GM21381 (cell line): Measurements from ENCODE around the gene ANKIB1.
"Not testable (repeated sequence)": the region's sequence is repeated elsewhere in the genome, so short reads cannot be mapped to it uniquely, and the experiment has no call there.

Source experiments
- ATAC-seq: cut with Tn5 transposase; IDR thresholded peaks from one replicate; pipeline ENCODE4 v1.9.1; 2021; ENCODE audit warnings: mild to moderate bottlenecking, moderate library complexity; ENCODE audit not compliant: unreplicated experiment

The ANKIB1 gene

DNA sequence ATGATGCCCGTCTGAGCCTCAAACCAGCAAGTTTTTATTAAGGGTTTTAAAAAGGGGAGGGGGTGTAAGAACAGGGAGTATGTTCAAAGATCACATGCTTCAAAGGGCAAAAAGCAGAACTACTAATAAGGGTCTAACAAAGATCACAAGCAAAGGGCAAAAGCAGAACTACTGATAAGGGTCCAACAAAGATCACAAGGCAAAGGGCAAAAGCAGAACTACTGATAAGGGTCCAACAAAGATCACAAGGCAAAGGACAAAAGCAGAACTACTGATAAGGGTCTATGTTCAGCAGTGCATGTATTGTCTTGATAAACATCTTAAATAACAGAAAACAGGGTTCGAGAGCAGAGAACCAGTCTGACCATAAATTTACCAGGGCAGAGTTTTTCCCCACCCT, 196.9 kb downstream of the ANKIB1 start:
- ATAC-seq, result not testable (repeated sequence)

DNA sequence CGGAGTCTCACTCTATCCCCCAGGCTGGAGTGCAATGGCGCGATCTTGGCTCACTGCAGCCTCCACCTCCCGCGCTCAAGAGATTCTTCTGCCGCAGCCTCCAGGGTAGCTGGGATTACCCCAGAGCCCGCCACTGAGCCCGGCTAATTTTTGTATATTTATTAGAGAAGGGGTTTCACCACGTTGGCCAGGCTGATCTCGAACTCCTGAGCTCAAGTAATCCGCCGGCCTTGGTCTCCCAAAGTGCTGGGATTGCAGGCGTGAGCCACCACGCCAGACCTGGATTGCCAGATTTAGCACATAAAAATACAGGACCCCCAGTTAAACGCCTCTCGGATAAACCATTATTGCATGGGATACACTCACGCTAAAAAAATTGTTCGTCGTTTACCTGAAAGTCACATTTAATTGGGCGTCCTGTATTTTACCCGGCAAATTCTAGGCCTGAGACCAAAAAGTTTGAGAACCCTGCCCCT, 201.1 kb downstream of the ANKIB1 start:
- no peak for ATAC-seq

DNA sequence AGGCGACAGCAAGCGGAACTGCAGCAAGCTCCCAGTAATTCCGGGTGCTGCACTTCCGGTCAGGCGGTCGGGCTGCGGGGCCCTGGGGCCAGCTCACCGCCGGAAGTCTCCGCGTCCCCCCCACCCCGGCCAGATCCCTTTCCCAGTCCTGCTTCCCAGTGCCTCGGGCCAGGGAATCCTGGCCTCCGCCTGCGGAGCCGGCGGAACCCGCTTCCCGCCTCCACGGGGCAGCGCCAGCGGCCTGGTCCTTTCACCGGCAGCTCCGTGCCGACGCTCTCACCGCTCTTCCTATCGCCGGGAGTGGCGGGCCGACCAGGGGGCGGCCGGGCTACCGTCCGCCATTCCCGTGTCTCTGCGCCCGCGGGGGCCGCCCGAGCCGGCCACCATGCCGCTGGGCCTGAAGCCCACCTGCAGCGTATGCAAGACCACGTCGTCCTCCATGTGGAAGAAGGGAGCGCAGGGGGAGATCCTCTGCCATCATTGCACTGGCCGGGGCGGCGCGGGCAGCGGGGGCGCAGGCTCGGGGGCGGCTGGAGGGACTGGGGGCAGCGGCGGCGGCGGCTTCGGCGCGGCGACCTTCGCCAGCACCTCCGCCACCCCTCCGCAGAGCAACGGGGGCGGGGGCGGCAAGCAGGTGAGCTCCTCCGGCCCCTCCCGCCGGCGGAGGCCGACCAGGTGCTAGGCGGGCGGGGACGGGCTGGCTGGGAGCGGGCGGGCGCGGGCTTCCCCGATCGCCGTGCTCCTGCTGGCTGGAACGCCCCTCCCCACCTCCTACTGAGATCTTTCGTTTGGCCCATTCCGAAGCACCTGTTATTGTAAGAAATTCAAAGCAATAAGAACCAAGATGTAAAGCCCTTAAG, 201.8 kb downstream of the ANKIB1 start, which contains the start of gene GATAD1:
TSS of gene GATAD1 (plus strand) at position 138 of the 860 bp plus-strand sequence. CDS start at position 386, 248 bp downstream.
- peak; percentile 88 for ATAC-seq

DNA sequence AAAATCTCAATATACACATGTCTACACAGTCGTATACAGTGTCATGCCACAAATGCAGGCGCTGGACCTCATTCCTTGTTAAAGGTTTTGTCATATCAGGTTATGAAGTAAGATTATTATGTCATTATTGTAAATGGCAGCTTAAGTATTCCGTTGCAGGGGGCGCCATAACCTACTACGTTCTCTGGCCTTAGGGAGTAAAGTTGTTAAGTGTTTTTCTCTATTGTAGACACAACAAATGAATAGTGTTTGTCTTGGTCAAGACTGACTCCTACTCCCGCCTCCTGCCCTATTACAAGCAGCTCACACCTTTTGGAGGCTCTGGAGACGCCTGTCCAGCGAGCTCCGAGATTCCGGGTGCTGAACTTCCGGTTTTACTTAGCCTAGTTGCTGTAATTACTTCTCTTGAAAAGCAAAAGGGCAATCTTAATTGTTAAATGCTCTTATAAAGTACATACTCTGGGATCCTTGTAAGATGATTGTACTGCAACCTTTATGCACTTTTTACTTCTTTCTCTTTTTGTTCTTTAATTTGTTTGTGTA, 202.5 kb downstream of the ANKIB1 start:
- peak; percentile 44 for ATAC-seq
